ENCODE results near the gene TPI1.

TPI1 gene

DNA sequence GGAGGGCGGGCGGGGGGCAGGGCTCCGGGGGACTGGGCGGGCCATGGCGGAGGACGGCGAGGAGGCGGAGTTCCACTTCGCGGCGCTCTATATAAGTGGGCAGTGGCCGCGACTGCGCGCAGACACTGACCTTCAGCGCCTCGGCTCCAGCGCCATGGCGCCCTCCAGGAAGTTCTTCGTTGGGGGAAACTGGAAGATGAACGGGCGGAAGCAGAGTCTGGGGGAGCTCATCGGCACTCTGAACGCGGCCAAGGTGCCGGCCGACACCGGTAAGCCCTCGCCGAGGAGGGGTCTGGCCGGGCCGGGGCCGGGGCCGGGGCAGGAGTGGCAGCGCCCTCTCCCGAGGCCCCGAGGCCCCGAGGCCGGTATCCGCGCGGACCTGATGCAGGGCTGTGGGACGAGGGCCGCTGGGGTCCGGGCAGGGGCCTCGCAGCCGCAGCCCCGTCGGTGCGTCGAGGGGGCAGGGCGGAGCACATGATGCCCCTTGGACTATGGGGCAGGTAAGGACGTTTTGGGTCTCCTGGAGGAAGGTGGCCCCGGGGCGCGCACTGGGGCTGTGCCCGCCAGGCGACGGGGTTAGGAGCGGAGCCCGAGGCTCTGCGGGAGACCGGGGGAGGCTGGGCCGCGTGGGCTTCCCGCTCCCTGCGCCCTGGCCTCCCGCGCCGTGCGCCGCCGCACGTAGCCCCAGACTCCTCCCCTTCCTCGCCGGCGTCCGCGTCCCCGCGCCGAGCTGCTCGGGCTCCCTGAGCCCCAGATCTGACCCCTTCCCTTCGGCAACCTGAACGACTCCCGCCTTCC, at the start of gene TPI1:
TSS of gene TPI1 (plus strand) at position 119 of the 798 bp plus-strand sequence. CDS start at position 155, 36 bp downstream.
- DNase-seq (ENCODE audit: low read depth), result no peak

DNA sequence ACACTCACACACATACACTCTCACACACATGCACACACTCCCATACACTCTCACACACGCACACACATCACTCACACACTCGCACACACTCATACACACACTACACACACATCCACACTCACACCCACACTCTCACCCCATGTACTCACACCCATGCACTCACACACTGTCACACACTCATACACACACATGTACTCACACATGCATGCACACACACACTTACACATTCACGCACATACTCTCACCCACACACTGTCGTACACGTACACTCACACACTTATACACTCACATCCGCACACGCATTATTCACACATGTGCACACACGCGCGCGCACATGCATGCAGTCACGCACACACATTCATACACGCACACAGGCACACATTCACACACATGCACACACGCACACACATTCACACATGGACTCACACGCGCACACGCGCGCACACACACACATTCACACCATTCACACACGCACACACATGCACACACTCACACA, 49.6 kb upstream of the TPI1 start:
- DNase-seq (ENCODE audit: low read depth), result no peak

DNA sequence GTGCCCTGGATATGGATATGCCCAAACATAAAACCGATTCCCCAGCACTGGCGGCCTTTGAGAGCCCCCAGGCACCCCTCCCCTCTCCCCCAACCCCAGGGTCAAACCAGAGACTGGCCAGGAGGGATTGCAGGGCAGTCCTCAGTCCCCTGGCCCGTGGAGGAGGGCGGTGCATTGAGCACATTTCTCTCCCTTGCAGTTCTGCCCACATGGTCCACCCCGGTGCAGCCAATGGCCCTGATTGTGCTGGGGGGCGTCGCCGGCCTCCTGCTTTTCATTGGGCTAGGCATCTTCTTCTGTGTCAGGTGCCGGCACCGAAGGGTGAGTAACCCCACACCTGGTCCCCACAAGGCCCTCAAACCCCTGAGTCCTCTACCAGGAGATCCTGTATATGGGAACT, 49.1 kb upstream of the TPI1 start:
- no peak for DNase-seq (ENCODE audit: low read depth)

DNA sequence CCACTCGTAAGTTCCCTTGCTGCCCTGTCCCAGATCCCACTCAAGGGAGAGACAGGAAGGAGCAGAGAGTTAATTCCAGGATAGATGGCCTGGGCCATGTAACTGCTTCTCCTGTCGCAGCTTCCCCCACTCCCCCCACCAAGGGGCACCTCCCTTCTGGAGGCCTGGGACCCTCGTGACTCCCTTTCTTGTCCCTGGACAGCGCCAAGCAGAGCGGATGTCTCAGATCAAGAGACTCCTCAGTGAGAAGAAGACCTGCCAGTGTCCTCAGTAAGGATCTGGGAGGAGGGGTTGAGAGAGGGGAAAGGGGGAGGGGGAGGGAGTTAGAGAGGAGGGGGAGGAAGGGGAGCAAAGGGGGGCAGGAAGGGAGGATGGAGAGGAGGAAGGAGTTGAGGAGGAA, 48.7 kb upstream of the TPI1 start:
- no peak for DNase-seq (ENCODE audit: low read depth)

DNA sequence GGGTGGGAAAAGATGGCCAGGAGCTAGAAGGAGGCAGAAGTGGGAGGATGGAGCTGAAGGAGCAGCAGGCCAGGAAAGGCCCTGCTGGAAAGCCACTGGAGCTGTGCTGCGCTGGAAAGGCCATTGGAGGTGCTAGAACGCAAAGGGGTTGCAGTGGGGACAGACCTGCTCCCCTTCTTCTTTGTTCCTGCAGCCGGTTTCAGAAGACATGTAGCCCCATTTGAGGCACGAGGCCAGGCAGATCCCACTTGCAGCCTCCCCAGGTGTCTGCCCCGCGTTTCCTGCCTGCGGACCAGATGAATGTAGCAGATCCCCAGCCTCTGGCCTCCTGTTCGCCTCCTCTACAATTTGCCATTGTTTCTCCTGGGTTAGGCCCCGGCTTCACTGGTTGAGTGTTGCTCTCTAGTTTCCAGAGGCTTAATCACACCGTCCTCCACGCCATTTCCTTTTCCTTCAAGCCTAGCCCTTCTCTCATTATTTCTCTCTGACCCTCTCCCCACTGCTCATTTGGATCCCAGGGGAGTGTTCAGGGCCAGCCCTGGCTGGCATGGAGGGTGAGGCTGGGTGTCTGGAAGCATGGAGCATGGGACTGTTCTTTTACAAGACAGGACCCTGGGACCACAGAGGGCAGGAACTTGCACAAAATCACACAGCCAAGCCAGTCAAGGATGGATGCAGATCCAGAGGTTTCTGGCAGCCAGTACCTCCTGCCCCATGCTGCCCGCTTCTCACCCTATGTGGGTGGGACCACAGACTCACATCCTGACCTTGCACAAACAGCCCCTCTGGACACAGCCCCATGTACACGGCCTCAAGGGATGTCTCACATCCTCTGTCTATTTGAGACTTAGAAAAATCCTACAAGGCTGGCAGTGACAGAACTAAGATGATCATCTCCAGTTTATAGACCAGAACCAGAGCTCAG, 48.0 kb upstream of the TPI1 start:
- DNase-seq (ENCODE audit: low read depth), result no peak

DNA sequence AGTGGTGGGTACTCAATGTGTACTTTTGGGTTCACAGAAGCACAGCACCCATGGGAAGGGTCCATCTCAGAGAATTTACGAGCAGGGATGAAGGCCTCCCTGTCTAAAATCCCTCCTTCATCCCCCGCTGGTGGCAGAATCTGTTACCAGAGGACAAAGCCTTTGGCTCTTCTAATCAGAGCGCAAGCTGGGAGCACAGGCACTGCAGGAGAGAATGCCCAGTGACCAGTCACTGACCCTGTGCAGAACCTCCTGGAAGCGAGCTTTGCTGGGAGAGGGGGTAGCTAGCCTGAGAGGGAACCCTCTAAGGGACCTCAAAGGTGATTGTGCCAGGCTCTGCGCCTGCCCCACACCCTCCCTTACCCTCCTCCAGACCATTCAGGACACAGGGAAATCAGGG, 47.2 kb upstream of the TPI1 start:
- no peak for DNase-seq (ENCODE audit: low read depth)

DNA sequence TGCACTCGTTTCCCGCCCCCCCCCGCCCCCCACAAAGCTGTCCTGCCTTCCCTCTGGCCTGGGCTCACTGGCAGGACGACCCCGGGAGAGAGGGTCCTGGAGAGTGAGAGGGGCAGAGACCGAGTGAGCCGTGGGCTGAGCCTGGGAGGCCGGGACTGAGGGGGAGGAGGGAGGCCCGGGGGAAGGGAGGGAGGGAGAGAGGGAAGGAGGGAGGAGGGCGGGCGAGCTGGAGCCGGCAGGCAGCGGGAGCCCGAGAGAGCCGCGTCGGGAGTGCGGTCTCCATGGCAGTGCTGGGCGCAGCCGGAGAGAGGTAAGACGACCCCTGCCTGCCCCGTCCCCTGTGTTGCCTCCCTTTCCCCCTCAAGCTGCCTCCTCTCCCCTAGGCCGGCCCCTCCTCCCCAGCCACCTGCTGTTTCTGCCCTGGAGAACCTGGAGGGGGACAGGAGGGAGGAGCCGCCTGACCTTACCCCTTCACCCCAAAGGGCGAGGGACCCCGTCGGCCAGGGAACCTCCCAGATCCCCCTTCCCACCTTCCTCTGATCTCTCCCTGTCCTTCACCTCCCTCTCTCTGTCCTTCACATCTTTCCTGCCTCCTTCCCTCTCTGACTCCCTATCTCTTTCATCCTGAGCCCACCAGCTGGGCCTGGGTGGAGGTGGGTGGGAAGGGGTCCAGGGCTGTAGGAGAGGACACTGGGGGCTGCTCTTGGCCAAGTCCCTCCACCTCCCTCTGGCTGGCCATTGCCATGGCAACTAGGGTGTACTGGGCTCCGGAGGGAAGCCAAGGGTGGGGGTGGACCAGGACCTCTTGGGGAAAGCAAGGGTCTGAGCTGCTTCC, 45.5 kb upstream of the TPI1 start, which contains the start of gene GPR162:
TSS of gene GPR162 (plus strand) at position 231 of the 835 bp plus-strand sequence. CDS start 2,078 bp downstream, outside the sequence.
- DNase-seq (ENCODE audit: low read depth), result no peak

DNA sequence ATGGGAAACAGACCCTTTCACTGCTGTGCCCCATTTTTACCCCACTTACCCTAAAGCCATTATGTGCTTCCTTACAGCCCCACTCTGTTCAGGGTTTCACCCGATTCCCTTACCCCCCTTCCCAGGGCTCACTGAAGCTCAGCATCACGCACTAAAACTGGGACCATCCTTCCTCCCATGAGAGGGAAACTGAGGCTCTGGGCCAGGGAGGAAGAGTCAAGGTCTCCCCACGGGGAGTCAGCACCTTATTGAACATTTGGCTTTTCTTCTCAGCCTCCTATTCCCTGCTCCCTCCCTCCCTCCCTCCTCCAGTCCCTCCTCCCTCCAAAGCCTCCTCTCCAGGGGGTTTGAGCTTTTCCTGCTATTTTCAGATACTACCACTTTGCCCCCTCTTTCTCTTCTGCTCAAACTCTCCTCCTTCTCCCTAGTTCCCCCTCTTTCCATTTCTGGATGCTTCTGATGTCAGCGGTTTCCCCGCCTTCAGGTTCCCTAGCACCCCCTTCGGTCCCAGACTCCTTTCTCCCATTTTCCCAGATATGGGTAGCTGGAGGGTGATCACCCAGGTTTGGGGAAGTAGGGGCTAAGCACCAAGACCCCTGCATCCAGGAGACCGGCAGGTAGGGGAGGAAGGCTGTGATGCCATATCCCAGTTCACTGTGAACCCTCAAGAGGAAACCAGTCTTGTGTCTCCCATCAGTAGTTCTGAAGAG, 44.8 kb upstream of the TPI1 start:
- no peak for DNase-seq (ENCODE audit: low read depth)

DNA sequence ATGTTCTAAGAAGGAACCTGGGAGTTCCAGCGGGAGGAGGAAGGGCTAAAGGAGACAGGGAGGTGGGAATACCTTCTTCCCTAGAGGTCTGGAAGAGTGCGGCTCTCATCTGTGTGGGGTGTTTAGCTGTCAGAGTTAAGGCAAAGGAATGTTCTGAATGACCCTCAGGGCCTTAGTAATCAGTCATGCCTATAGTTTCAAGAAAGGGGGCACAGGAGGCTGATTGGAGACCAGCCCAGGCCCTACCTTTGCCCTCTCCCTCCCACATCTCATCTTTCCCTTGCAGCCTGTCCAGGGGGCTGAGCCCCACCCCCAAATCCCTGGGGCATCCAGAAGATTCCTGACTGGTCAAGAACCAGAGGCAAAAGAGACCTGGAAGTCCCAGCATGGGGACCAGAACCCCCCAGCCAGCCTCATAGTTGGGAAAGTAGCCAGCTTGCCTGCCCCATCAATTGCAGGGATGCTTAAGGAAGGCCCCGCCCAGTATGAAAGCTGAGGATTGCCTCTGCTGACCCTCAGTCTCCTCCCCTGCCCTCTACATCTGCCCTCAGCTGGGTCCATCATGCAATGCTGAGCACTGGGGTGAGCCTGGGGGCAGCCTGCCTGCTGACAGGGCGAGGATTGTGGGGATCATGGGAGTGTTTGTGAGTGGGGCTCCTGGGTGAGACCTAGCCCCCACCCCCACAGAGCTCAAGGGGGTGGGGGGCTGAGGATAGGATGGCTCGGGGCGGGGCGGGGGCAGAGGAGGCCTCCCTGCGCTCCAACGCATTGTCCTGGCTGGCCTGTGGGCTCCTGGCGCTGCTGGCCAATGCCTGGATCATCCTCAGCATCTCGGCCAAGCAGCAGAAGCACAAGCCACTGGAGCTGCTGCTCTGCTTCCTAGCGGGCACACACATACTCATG, 43.9 kb upstream of the TPI1 start:
- no peak for DNase-seq (ENCODE audit: low read depth)

DNA sequence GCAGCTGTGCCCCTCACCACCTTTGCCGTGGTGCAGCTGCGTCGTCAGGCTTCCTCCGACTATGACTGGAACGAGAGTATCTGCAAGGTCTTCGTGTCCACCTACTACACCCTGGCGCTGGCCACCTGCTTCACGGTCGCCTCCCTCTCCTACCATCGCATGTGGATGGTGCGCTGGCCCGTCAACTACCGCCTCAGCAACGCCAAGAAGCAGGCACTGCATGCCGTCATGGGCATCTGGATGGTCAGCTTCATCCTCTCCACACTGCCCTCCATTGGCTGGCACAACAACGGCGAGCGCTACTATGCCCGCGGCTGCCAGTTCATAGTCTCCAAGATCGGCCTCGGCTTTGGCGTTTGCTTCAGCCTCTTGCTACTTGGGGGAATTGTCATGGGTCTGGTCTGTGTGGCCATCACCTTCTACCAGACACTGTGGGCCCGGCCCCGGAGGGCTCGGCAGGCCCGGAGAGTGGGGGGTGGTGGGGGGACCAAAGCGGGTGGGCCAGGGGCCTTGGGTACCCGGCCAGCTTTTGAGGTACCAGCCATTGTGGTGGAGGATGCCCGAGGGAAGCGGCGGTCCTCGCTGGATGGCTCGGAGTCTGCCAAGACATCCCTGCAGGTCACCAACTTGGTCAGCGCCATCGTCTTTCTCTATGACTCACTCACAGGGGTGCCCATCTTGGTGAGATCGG, 43.1 kb upstream of the TPI1 start:
- no peak for DNase-seq (ENCODE audit: low read depth)

DNA sequence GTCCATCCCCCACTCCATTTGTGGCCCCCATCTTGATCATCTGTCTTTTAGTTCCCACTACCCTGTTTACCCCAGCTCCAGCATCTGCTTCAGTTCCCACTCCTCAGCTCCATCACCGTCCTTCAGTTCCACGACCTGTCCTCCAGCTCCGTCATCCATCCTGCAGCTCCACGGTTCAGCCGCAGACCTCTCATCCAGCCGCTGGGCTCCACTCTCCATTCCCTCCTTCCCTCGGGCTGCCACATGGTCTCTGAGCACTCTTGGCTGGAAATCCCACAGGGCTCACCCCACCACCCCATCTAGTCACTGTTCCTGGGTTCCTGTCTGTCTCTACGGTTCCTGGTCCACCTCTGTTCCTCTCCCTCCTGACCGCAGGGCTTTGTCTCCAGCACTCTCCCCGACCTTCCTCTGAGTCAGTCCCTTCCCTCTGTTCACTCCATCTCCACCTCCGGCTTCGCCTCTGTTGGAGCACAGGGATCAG, 42.4 kb upstream of the TPI1 start:
- no peak for DNase-seq (ENCODE audit: low read depth)

DNA sequence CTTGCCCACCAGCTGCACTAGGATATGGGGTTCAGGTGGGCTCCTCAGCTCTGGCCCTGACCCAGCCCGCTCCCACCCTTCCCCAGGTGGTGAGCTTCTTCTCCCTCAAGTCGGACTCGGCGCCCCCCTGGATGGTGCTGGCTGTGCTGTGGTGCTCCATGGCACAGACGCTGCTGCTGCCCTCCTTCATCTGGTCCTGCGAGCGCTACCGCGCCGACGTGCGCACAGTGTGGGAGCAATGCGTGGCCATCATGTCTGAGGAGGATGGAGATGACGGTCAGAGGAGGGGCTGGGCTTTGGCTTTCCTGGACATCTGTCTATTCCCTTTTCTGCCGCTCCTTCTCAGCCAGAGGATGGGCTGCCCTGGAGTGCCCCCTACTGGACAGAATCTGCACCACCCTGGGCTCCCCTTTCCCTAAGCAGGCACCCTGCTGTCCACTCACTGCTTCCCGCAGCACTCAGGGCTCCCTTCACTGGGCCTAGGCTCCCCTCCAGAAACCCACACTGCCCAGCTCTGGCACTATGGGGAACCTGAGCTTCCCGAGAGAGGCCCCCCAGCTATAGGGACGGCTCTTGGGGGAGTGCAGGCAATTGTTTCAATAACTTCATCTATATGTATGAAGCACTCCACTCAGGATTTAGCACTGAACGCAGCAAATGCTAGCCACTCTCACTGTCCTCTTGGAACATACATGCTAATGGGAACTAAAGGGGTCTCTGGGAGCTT, 41.8 kb upstream of the TPI1 start:
- DNase-seq (ENCODE audit: low read depth), result peak; percentile 38

DNA sequence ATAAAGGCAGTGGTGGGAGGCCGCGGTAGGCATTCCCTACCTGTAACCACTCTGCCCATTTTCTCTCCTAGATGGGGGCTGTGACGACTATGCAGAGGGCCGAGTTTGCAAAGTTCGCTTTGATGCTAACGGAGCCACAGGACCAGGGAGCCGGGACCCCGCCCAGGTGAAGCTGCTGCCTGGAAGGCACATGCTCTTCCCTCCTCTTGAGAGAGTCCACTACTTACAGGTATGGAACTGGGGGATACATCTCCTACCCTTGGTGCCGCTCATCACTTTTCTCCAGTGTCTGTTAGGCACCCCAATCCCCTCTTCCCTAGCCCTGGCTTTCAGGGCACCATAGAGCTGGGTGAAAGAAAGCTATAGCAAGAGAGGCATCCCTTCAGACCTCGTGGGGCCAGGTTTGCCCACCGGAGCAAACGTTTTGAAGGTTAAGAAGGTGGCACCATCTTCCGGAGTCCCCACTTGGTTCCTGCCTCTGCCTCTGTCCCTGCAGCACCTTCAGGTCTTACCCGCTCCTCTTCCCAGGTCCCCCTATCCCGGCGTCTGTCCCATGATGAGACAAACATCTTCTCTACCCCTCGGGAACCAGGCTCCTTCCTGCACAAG, 41.1 kb upstream of the TPI1 start:
- no peak for DNase-seq (ENCODE audit: low read depth)

DNA sequence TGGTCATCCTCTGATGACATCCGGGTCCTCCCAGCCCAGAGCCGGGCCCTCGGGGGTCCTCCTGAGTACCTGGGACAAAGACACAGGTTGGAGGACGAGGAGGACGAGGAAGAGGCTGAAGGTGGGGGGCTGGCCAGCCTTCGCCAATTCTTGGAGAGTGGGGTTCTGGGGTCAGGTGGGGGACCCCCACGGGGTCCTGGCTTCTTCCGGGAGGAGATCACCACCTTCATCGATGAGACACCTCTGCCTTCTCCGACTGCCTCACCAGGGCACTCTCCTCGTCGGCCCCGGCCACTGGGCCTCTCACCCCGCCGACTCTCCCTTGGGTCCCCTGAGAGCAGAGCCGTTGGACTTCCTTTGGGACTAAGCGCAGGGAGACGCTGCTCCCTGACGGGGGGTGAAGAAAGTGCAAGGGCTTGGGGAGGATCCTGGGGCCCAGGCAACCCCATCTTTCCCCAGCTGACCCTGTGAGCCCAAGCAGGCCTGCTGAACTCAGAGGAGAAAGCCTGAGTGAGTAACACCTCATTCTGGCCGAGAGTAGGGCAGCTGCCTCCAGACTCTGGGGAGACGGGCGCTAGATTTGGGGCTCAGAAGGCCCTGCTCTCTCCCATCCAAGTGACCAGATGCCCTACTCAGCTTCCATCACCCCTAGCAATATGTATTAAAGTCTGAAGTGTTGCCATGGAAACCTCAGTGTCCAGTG, 40.4 kb upstream of the TPI1 start:
- DNase-seq (ENCODE audit: low read depth), result no peak

DNA sequence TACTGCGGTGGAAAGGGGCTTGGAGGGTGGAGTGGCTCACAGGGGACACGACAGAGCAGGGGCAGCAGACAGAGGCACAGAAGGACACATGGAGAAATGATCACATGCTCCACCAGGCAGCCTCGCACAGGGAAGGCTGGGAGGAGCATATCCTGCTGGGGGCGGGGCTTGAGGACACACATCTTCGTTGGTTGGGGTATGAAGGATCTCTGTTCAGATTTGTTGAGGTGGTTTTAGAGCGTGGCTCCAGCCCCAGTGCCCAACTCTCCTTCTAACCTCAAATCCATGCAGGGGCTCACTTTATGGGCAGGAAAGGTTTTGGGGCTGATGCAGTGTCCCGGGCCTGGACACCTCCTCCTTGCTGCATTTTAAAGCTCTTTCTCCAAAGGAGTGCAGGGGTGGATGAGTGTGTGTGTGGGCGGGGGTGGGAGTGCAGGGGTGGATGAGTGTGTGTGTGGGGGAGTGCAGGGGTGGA, 39.9 kb upstream of the TPI1 start:
- DNase-seq (ENCODE audit: low read depth), result peak; percentile 60

DNA sequence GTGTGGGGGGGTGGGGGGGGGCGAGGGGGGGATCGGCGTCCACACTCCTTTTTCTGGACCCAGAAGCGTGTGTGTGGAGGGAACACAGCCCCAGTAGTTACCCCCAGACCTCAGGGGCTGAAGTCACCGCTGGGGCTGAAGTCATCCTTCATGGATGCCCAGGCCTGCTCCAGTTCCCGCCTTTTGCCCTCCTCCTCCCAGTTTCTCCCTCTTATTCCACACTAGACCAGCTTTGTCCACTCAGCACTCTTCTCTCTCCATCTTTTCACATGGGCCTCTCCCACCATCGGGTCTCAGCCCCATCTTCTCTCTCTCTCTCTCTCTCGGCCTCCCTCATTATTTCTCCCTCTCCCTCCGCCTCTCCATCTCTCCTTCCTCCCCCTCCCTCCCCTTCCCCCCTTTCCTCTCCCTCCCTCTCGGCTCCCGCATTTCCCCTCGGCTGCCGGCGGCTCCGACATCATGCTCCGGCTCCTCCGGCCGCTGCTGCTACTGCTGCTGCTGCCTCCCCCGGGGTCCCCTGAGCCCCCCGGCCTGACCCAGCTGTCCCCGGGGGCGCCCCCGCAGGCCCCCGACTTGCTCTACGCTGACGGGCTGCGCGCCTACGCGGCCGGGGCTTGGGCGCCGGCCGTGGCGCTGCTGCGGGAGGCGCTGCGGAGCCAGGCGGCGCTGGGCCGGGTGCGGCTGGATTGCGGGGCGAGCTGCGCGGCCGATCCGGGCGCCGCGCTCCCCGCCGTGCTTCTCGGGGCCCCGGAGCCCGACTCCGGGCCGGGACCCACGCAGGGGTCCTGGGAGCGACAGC, 39.1 kb upstream of the TPI1 start, which contains the start of gene P3H3:
TSS of gene P3H3 (plus strand) at position 426 of the 799 bp plus-strand sequence. CDS start at position 460, 34 bp downstream.
- DNase-seq (ENCODE audit: low read depth), result no peak

Measured in HS-5 (cell line).